NCI-H82 treated with DMSO at 0.1 percent for 48 hours (cell line): ENCODE results near the gene DNMBP.

Experiments used
- DNase-seq: peaks from one replicate; lab custom pipeline; 2025; ENCODE audit not compliant: unreplicated experiment; lab: John Stamatoyannopoulos, UW

DNMBP gene

DNA sequence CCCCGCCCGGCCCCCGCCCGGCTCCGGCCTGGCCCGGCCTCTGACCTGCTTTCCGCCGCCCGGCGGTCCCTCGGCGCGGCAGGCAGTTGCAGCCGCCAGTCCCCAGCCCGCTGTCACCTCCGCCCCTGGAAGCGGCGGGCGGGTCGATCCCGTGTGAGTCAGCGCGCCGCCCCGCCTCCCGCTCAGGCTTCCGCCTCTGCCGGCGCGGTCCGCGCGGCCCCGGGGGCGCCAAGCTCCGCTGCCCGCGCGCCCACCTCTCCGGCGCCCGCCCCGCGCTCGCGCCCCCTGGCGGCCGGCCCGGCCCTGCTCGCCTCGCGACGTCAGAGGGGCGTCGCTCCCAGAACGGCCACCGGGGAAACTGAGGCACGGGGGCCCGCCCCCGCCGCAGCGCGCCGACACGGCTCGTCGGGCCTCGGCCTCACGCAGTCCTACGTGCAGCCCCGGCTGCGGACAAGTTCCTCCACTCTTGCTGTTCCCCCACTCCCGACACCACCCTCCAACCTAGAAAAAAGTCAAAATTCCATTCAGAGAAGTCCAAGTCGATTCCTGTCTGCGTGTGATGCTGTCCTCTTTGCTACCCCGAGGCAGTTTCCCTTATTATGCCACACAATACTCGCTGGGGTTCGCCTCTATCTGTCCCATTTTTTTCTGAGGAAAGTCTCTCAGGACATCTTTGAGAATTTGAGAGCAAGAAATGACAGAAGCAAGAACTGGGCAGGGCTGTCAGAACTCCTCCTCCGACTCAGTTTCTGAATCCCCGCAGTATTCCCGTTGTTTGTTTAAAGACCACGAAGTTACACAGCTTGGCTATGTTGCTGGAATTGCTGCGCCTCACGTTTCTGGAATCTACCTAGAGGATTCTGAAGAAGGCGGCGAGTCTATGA, at the start of gene DNMBP:
Gene DNMBP, minus strand, starts transcription at position 155 of the 884 bp plus-strand sequence. CDS start 37,823 bp downstream, outside the sequence.
- peak; percentile 21 for DNase-seq

- DNase-seq: no peak
Observed at GRCh38 chr10:100057948-100058347, 48.2 kb upstream of the DNMBP start.

GRCh38 chr10:100053686-100054460, 44.1 kb upstream of the DNMBP start:
- no peak for DNase-seq

GRCh38 chr10:100046021-100046486, 36.3 kb upstream of the DNMBP start:
- DNase-seq: peak; percentile 68

DNA sequence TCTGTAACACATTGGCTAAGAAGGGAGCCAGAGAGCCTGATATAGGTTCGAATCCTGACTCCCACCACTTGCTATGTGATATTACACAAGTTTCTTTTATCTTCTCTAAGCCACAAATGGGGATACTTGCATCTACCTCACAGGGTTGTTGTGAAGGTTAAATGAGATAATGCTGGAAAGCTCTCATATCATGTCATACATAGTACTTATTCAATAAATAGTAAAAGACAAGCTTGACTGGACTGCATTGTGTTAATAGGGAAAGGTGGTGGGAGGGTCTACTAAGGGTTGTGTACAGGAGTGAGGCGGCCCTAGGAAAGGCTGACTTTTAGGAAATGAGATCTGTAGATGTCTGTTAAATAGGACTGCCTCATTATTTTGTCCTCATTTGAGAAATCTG, 35.8 kb upstream of the DNMBP start:
- DNase-seq: no peak

- no peak for DNase-seq
Observed at GRCh38 chr10:100043796-100044195, 34.0 kb upstream of the DNMBP start.

- DNase-seq: no peak
Observed at GRCh38 chr10:100043344-100043743, 33.6 kb upstream of the DNMBP start.

- no peak for DNase-seq
Observed at GRCh38 chr10:100041306-100042002, 31.7 kb upstream of the DNMBP start.

DNA sequence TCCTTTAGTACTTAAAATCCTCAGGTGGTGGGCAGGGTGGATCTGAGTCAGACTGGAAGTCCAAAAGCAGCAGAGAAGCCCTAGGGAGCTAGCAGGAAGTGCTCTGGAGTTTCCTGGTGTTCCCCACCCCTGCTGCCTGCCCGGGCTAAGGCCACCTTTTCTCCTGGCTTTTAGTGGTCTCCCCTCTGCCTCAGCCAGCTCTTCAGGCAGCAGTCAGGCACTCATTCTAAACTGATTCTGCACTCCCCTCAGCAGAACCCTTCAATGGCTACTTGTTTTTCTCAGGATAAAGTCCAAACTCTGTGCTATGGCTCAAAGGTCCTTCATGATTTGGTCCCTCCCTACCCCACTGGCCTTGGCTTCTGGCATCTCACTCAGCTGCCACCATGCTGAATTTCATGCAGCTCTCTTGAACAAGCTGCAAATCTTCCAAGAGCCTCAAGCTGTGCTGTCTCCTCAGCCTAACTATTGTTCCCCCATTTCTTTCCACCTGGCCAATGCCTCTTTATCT, 28.9 kb upstream of the DNMBP start:
- DNase-seq: no peak

DNA sequence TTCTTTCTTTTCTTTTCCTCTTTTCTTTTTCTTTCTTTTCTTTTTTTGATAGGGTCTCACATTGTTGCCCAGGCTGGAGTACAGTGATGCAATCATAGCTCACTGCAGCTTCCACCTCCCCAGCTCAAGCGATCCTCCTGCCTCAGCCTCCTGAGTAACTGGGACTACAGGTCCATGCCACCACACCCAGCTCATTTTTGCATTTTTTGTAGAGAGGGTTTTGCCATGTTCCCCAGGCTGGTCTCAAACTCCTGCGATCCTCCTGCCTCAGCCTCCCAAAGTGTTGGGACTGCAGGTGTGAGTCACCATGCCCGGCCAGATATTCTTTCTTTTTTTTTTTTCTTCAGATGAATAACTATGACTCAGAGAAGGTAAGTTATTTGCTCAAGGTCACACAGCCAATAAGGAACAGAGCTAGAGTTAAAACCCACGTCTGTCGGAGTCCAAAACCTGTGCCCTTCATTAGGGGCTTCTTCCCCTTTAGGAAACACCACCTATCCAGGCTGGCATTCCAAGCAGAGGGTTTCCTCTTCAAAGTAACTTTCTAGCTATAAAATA, 28.1 kb upstream of the DNMBP start:
- DNase-seq: no peak

GRCh38 chr10:100036850-100037249, 27.1 kb upstream of the DNMBP start:
- no peak for DNase-seq

DNA sequence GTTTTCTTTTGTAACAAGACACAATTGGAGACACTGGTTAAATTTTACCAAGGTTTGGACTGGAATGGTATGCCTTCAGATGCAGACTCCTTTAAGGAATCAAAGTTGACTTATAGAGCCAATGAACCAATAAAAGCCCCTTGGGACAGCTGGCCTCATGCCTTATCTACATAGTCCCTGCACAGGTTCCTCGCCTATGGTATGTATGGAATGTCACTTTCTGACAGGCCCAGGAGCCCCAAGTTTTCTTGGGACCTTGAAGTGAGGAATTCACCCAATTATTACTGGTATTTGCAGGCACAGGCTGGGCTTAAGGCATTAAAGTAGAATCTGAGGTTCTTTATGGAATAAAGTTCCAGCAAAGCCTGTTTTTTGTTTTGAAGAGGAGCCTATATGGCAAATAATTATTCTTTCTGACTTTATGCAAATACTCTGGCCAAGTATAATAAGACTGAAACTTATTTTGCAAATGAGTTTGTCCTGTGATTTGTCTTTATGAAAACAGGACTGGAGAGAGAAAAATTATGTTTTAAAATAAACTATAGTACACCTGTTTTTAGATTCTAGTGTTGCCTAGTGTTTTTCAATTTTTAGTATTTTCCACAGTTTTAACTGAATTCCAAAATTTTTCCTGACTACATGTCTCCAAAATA, 24.1 kb upstream of the DNMBP start:
- DNase-seq: no peak

- DNase-seq: no peak
Observed at GRCh38 chr10:100027416-100027815, 17.7 kb upstream of the DNMBP start.

- no peak for DNase-seq
Observed at GRCh38 chr10:100025576-100025975, 15.8 kb upstream of the DNMBP start.

- no peak for DNase-seq
Observed at GRCh38 chr10:100024748-100025147, 15.0 kb upstream of the DNMBP start.

- no peak for DNase-seq
Observed at GRCh38 chr10:100022403-100022802, 12.7 kb upstream of the DNMBP start.

GRCh38 chr10:100021322-100021721, 11.6 kb upstream of the DNMBP start:
- DNase-seq: no peak

DNA sequence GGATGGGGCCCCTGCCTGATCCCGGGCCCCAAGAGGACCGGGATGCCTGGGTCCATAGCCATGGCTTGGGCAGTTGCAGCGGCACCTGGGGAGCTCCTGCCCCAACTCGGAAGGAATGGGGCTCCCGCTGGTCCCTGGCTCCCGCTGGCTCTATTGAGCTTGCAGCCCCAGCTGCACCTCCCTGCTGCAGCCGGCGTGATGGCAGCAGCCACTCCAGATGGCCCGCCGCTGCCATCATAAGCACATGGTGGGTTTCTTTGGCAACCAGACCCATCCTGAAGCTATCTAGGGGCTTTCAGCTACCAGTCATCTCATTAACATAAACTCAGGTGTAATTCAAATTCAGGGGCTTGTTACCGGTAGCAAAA, 11.1 kb upstream of the DNMBP start:
- peak; percentile 3 for DNase-seq

DNA sequence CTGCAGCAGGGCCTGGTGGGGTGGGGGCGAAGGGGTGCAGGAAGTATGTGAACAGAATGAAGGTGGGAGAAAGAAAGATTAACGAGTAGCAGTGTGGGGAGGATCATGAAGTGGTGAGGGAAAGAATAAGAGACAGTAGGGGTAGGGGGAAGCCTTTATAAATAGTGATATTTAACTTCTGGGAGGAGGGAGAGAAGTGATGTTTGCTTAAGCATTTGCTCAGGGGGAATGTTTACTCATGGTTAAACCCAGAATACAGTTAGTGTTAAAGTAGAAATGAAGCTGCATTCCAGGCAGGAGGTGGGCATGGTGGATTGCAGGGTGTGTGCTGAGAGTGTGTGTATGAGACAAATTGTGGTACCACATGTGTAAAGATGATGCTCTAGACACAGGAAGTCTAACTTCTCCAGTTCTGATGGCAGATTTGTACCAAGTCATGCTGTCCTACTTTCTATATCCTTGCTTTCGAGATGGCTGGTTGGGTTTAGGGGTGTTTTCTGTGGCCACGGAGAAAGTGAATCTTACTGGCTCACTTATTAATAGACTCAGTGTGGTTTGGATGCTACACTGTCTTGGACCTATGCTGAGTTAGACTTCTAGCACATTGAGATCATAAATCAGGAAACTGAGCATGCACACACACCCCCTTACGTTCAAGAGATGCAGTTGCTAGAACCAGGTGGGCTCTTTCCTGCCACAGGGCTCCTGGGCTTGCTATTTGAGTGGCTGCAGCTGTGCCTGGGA, 10.6 kb upstream of the DNMBP start:
- no peak for DNase-seq

DNA sequence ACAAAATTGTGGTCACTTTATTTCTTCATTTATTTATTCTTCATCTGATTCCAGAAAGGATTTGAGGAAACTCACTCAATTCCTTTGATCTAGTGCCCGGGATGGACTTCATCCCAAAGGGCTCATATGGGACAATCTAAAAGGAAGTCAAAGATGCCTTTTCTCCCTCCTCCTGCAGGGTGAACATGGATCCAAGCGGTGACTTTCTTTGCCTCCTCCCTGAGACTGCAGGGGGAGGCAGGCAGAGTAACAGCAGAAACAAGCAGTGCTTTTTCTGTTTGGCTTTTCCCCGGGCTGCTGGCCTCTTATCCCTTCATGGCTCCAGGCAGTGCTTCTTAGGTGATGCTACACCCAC, 10.0 kb upstream of the DNMBP start:
- DNase-seq: no peak
